Transverse colon (tissue), 4 donors: Measurements from ENCODE around the gene EIF5A. TPM values are rescaled to one million over a fixed set of nuclear protein-coding genes. Genes with fewer than 3 reads are reported as not detected.

ENCODE experiments used
- DNase-seq: peaks from one replicate; pipeline ENCODE4 v3.0.0-alpha.2; 2019
- H3K27ac ChIP-seq, 4 donors: fragments of 200-600 bp; sonication (generic); 2 replicates each; pipeline ENCODE4 v1.5.1; 2016 to 2018; ENCODE audit warnings: inconsistent platforms in 4 of 4
- H3K27me3 ChIP-seq: fragments of 200-600 bp; sonication (generic); 2 replicates; pipeline ENCODE4 v1.5.1; 2017; ENCODE audit warnings: inconsistent platforms
- H3K36me3 ChIP-seq, 4 donors: fragments of 200-600 bp; sonication (generic); 2 replicates each; pipeline ENCODE4 v1.5.1; 2017 to 2019; ENCODE audit warnings: inconsistent platforms in 4 of 4
- H3K4me1 ChIP-seq, 4 donors: fragments of 200-600 bp; sonication (generic); 2 replicates each; pipeline ENCODE4 v1.5.1; 2017 to 2020; ENCODE audit warnings: inconsistent platforms in 4 of 4
- H3K4me3 ChIP-seq, 4 donors: fragments of 200-600 bp; sonication (generic); 1 replicate in 1 of 4; 2 replicates in 3 of 4; pipeline versions ENCODE4 v1.5.1 to v1.6.1; 2017 to 2019; ENCODE audit warnings: inconsistent platforms in 4 of 4
- H3K9me3 ChIP-seq, 2 donors: fragments of 200-600 bp; sonication (generic); 2 replicates each; pipeline ENCODE4 v1.5.1; 2017 to 2019; ENCODE audit warnings: inconsistent platforms in 2 of 2
- CTCF ChIP-seq, 5 experiments: fragments of 200-600 bp in 3 of 5; fragments of 450-650 bp in 2 of 5; sonication (generic) in 3 of 5; IDR thresholded peaks; 1 replicate in 2 of 5; 2 replicates in 3 of 5; pipeline ENCODE4 v1.5.1; 2016 to 2017; ENCODE audit warnings: antibody characterized with exemption in 5 of 5, inconsistent platforms in 3 of 5, mild to moderate bottlenecking in 2 of 5, moderate library complexity in 1 of 5
- EP300 ChIP-seq: sonication (generic); formaldehyde crosslinking; IDR thresholded peaks from one replicate; pipeline ENCODE4 v1.6.1; 2017; ENCODE audit warnings: antibody characterized with exemption, low read depth
- POLR2A ChIP-seq: fragments of 450-650 bp; IDR thresholded peaks from one replicate; pipeline ENCODE4 v1.6.1; 2016; ENCODE audit warnings: antibody characterized with exemption, mild to moderate bottlenecking, moderate library complexity
- POLR2AphosphoS5 ChIP-seq, 3 donors: sonication (generic); formaldehyde crosslinking; IDR thresholded peaks; one replicate each; pipeline ENCODE4 v1.6.1; 2016; ENCODE audit warnings: antibody characterized with exemption in 3 of 3
- WGBS, 2 donors: methylation state at CpG; one replicate each; pipeline ENCODE4 v1.1.5; 2018; ENCODE audit warnings: low coverage in 1 of 2; 5-methylcytosine and 5-hydroxymethylcytosine counted together
- in situ Hi-C, 4 donors: fragments of 200-750 bp; cut with MboI; loops; one replicate each; pipeline versions ENCODE4 v1.15.0 to v1.15.1; 2017; ENCODE audit warnings: low sequenced_read_pairs in 3 of 4, low pct_ligation_motif_present in 1 of 4, low pct_unique_long_range_greater_than_20kb in 1 of 4
- intact Hi-C: fragments of 100-400 bp; cut with DNase I; formaldehyde crosslinking; loops from one replicate; pipeline ENCODE4 v1.15.1; 2023; ENCODE audit warnings: low total_unique reads
- total RNA-seq, 4 donors: library from RNA; depleted of rRNA; stranded (reverse); fragments of >200 nt; gene quantifications; one replicate each; pipeline ENCODE4 v1.1.0, GENCODE V29; 2016

The EIF5A gene
- total RNA-seq, 4 donors from 2014 or later: 91.3 to 188 (median 149) TPM

- peak; percentile 95 for DNase-seq
- H3K27me3 ChIP-seq: peaks cover 42% of the 10 kb centered on the region
- in situ Hi-C loops (no loop called here), intact Hi-C loops (no loop called here)
- no peaks in the 10 kb centered on the region for H3K36me3 ChIP-seq
- 3 to 11% methylated on average over 11 to 26 of the region's 26 CpGs for WGBS, 2 donors
- peaks cover 0 to 69% (median 31%) of the 10 kb centered on the region in 4 donors for H3K4me1 ChIP-seq
- peak overlapping the region; percentile 88 to 96 (median 94) for H3K27ac ChIP-seq
- H3K4me3 ChIP-seq: peak overlapping the region; percentile 32 to 72 (median 53)
- H3K9me3 ChIP-seq: no peaks in the 10 kb centered on the region
- TF ChIP-seq POLR2A: peak; percentile 95
- no peak for TF ChIP-seq CTCF (IDR thresholded peaks at IDR 0.05)
- peak; percentile 67 for TF ChIP-seq EP300
- TF ChIP-seq POLR2AphosphoS5 (IDR thresholded peaks at IDR 0.05): peak; percentile 6 to 90 (median 79)
These were observed 44.3 kb upstream of the EIF5A start for GRCh38 chr17:7262935-7263800.

- Histone ChIP-seq H3K27me3 (peaks cover 42% of the 10 kb centered on the region), H3K4me3 (peak overlapping the region in 3 of 4 donors; percentile 46 to 72 (median 60)), H3K4me1 (peaks cover 0 to 65% (median 30%) of the 10 kb centered on the region in 4 donors), H3K27ac (peak overlapping the region; percentile 88 to 96 (median 94)), H3K9me3 (no peaks in the 10 kb centered on the region), H3K36me3 (no peaks in the 10 kb centered on the region)
- intact Hi-C loops: no loop called here
- WGBS, 2 donors: 38 to 40% methylated on average over 3 to 4 of the region's 4 CpGs
- DNase-seq: peak; percentile 76
- in situ Hi-C loops: no loop called here
- no peak for TF ChIP-seq POLR2A
- TF ChIP-seq POLR2AphosphoS5 (IDR thresholded peaks at IDR 0.05): peak in 1 of 3 donors; percentile 52
- TF ChIP-seq EP300: no peak
These were observed 43.7 kb upstream of the EIF5A start for GRCh38 chr17:7263801-7264078.

GRCh38 chr17:7266784-7267183 lies 40.6 kb upstream of the EIF5A start:
- Histone ChIP-seq H3K4me1 (peaks cover 0 to 59% (median 26%) of the 10 kb centered on the region in 4 donors), H3K27me3 (peaks cover 30% of the 10 kb centered on the region), H3K27ac (peak overlapping the region; percentile 80 to 82 (median 82)), H3K36me3 (no peaks in the 10 kb centered on the region), H3K4me3 (no peak overlapping the region), H3K9me3 (no peaks in the 10 kb centered on the region)
- in situ Hi-C loops (no loop called here), intact Hi-C loops (no loop called here)
- no peak for DNase-seq
- no peak for TF ChIP-seq EP300
- no peak for TF ChIP-seq CTCF (IDR thresholded peaks at IDR 0.05)
- TF ChIP-seq POLR2AphosphoS5 (IDR thresholded peaks at IDR 0.05): no peak
- TF ChIP-seq POLR2A: no peak
- WGBS, 2 donors: 34 to 38% methylated on average over 1 of the region's 1 CpG

GRCh38 chr17:7279448-7279847 lies 28.0 kb upstream of the EIF5A start:
- Histone ChIP-seq H3K4me3 (no peak overlapping the region), H3K9me3 (no peaks in the 10 kb centered on the region), H3K4me1 (peaks cover 12 to 42% (median 30%) of the 10 kb centered on the region in 4 donors), H3K27ac (peak overlapping the region; percentile 84 to 89 (median 86)), H3K36me3 (no peaks in the 10 kb centered on the region), H3K27me3 (no peaks in the 10 kb centered on the region)
- no peak for DNase-seq
- 47 to 66% methylated on average over 7 to 8 of the region's 8 CpGs for WGBS, 2 donors
- no peak for TF ChIP-seq EP300
- peak in 1 of 3 donors; percentile 13 for TF ChIP-seq POLR2AphosphoS5 (IDR thresholded peaks at IDR 0.05)
- in situ Hi-C loops: loop anchor here in 2 of 4 donors (10.0 to 25.0 kb wide), 2 partner anchors 65 to 242 kb away; partner anchors contain the start of genes SLC16A11 (in 2 of the 2) and SLC16A13 (in 2 of the 2)
- intact Hi-C loops: no loop called here

- Histone ChIP-seq H3K36me3 (no peaks in the 10 kb centered on the region), H3K9me3 (no peaks in the 10 kb centered on the region), H3K4me1 (peaks cover 12 to 42% (median 33%) of the 10 kb centered on the region in 4 donors), H3K4me3 (peak overlapping the region in 3 of 4 donors; percentile 43 to 71 (median 54)), H3K27ac (peak overlapping the region; percentile 84 to 89 (median 86)), H3K27me3 (no peaks in the 10 kb centered on the region)
- intact Hi-C loops (loop anchor here (2.0 kb wide), 1 partner anchor 16 kb away; no protein-coding TSS in a partner anchor), in situ Hi-C loops (loop anchor here in 2 of 4 donors (25.0 kb wide), 1 partner anchor 243 kb away; the partner anchor contains the start of genes SLC16A11 (in 2 of the 2) and SLC16A13 (in 2 of the 2))
- TF ChIP-seq POLR2AphosphoS5 (IDR thresholded peaks at IDR 0.05) (peak in 2 of 3 donors; percentile 28 to 45), CTCF (IDR thresholded peaks at IDR 0.05) (peak; percentile 86 to 99 (median 96)), EP300 (peak; percentile 1), POLR2A (peak; percentile 17)
- 0% methylated on average over 3 to 29 of the region's 29 CpGs for WGBS, 2 donors
- DNase-seq: peak; percentile 91
These were observed 26.8 kb upstream of the EIF5A start for GRCh38 chr17:7280519-7281073.
